Keratinocyte (primary cell): ENCODE measurements around the gene DCAF11. TPM values are rescaled to one million over a fixed set of nuclear protein-coding genes. Genes with fewer than 3 reads are reported as not detected.

Source experiments
- DNase-seq: peaks from one replicate; pipeline ENCODE4 v3.0.0-alpha.2; 2011; ENCODE audit warnings: low read depth, missing footprints, low spot score
- FAIRE-seq: peaks from 2 replicates; lab custom pipeline; 2011; peaks lifted over from hg19 to GRCh38; lab: Jason Lieb, UNC
- H2AFZ ChIP-seq: 2 replicates; pipeline ENCODE4 v1.6.0; 2012; ENCODE audit warnings: low read length, control low read depth, inconsistent platforms; ENCODE audit not compliant: control insufficient read depth
- H3K27ac ChIP-seq: 2 replicates; pipeline ENCODE4 v1.5.1; 2011; ENCODE audit warnings: low read length; ENCODE audit not compliant: control insufficient read depth, insufficient read depth
- H3K27me3 ChIP-seq: 3 replicates; pipeline ENCODE4 v1.6.0; 2011; ENCODE audit warnings: low read length; ENCODE audit not compliant: control insufficient read depth, insufficient read depth; ENCODE audit errors: extremely low read depth
- H3K36me3 ChIP-seq, 2 experiments: 2 replicates in 1 of 2; 3 replicates in 1 of 2; pipeline ENCODE4 v1.5.1; 2011; ENCODE audit warnings: low read length in 2 of 2, mild to moderate bottlenecking in 1 of 2; ENCODE audit not compliant: control insufficient read depth in 2 of 2, insufficient read depth in 2 of 2; ENCODE audit errors: extremely low read depth in 1 of 2
- H3K4me1 ChIP-seq: 3 replicates; pipeline ENCODE4 v1.5.1; 2011; ENCODE audit warnings: low read length; ENCODE audit not compliant: control insufficient read depth, insufficient read depth; ENCODE audit errors: extremely low read depth
- H3K4me2 ChIP-seq: 3 replicates; pipeline ENCODE4 v1.6.0; 2011; ENCODE audit warnings: low read depth, low read length; ENCODE audit not compliant: control insufficient read depth, insufficient read depth; ENCODE audit errors: extremely low read depth
- H3K4me3 ChIP-seq, 3 experiments: fragments of 200-600 bp in 1 of 3; sonication (generic) in 1 of 3; 2 replicates in 2 of 3; 3 replicates in 1 of 3; pipeline ENCODE4 v1.5.1; 2011 to 2016; ENCODE audit warnings: low read length in 3 of 3, mild to moderate bottlenecking in 3 of 3, control low read depth in 2 of 3, inconsistent platforms in 1 of 3, low read depth in 1 of 3, mixed read lengths in 1 of 3, mixed run types in 1 of 3, moderate library complexity in 1 of 3; ENCODE audit not compliant: control insufficient read depth in 2 of 3, insufficient read depth in 2 of 3; ENCODE audit errors: extremely low read depth in 1 of 3
- H3K79me2 ChIP-seq: 2 replicates; pipeline ENCODE4 v1.6.0; 2012; ENCODE audit warnings: low read length; ENCODE audit not compliant: control insufficient read depth, insufficient read depth
- H3K9ac ChIP-seq: 3 replicates; pipeline ENCODE4 v1.6.0; 2011; ENCODE audit warnings: low read length; ENCODE audit not compliant: control insufficient read depth, insufficient read depth; ENCODE audit errors: extremely low read depth
- H3K9me1 ChIP-seq: 3 replicates; pipeline ENCODE4 v1.6.0; 2011; ENCODE audit warnings: low read length; ENCODE audit not compliant: control insufficient read depth, insufficient read depth; ENCODE audit errors: extremely low read depth
- H3K9me3 ChIP-seq: 2 replicates; pipeline ENCODE4 v1.5.1; 2012; ENCODE audit warnings: low read depth, low read length; ENCODE audit not compliant: control insufficient read depth
- H4K20me1 ChIP-seq: 3 replicates; pipeline ENCODE4 v1.6.0; 2011; ENCODE audit warnings: low read length; ENCODE audit not compliant: control insufficient read depth, insufficient read depth; ENCODE audit errors: extremely low read depth
- CTCF ChIP-seq, 3 experiments: IDR thresholded peaks in 1 of 3; conservative IDR thresholded peaks in 1 of 3; optimal IDR thresholded peaks in 1 of 3; 2 replicates in 2 of 3; 3 replicates in 1 of 3; pipeline versions ENCODE3 to v1.5.1; 2011; ENCODE audit warnings: low read length in 3 of 3, mild to moderate bottlenecking in 3 of 3, moderate library complexity in 2 of 3, control low read depth in 1 of 3, inconsistent platforms in 1 of 3; ENCODE audit not compliant: insufficient read depth in 2 of 3; ENCODE audit errors: extremely low read depth in 1 of 3
- EZH2 ChIP-seq: IDR thresholded peaks from one replicate; pipeline ENCODE4 v1.6.1; 2012; ENCODE audit warnings: inconsistent platforms, mild to moderate bottlenecking, low read length, moderate library complexity
- dilution Hi-C: fragments of 300-500 bp; cut with MboI; formaldehyde crosslinking; loops from one replicate; pipeline ENCODE4 v1.7.0; 2020; ENCODE audit warnings: low sequenced_read_pairs; ENCODE audit not compliant: extremely low pct_ligation_motif_present
- polyA plus RNA-seq, 5 experiments: library from polyadenylated mRNA; depleted of rRNA in 3 of 5; stranded (reverse) in 3 of 5; stranded (forward) in 1 of 5; unstranded in 1 of 5; fragments of >200 nt; gene quantifications; 1 replicate in 1 of 5; 2 replicates in 3 of 5; 3 replicates in 1 of 5; pipeline versions ENCODE4 v1.2.1 to v1.2.3, GENCODE V29; 2011 to 2012; ENCODE audit warnings: missing spikeins in 2 of 5, low read depth in 1 of 5, low replicate concordance in 1 of 5

The DCAF11 gene
- polyA plus RNA-seq, 1 donor (not counting 4 experiments of a cell fraction or from before 2014, with no cell fraction given) = 25.9 TPM

GRCh38 chr14:24115422-24116127, 998 bp downstream of the DCAF11 start:
- Histone ChIP-seq H3K36me3 (peaks cover 15 to 27% of the 10 kb centered on the region in 2 experiments), H3K4me2 (peak overlapping the region; percentile 71), H2AFZ (peak overlapping the region; percentile 83), H3K4me3 (peak overlapping the region; percentile 68 to 84 (median 74)), H3K27me3 (no peaks in the 10 kb centered on the region), H3K9me1 (no peaks in the 10 kb centered on the region), H3K9me3 (no peaks in the 10 kb centered on the region), H3K79me2 (no peaks in the 10 kb centered on the region), H3K9ac (peak overlapping the region; percentile 90), H3K27ac (peak overlapping the region; percentile 97), H4K20me1 (no peaks in the 10 kb centered on the region), H3K4me1 (peaks cover 15% of the 10 kb centered on the region)
- TF ChIP-seq EZH2 = no peak
- no peak for TF ChIP-seq CTCF (optimal IDR thresholded peaks at IDR 0.05 in 1 of 3, IDR thresholded peaks at IDR 0.05 in 1 of 3, conservative IDR thresholded peaks at IDR 0.05 in 1 of 3; ENCODE audit: extremely low read depth in 1 of 3, insufficient read depth in 2 of 3, low read length in 3 of 3)
- FAIRE-seq (no peak), DNase-seq (no peak)
- dilution Hi-C loops = no loop called here

GRCh38 chr14:24116128-24116814, 1.7 kb downstream of the DCAF11 start:
- Histone ChIP-seq H3K27ac (no peak overlapping the region), H3K9me3 (no peaks in the 10 kb centered on the region), H3K79me2 (no peaks in the 10 kb centered on the region), H2AFZ (no peak overlapping the region), H4K20me1 (no peaks in the 10 kb centered on the region), H3K4me2 (peak overlapping the region; percentile 71), H3K9ac (peak overlapping the region; percentile 90), H3K9me1 (no peaks in the 10 kb centered on the region), H3K4me3 (peak overlapping the region in 1 of 3 experiments; percentile 74), H3K4me1 (peaks cover 15% of the 10 kb centered on the region), H3K36me3 (peaks cover 19 to 30% of the 10 kb centered on the region in 2 experiments), H3K27me3 (no peaks in the 10 kb centered on the region)
- no peak for TF ChIP-seq EZH2
- no peak for TF ChIP-seq CTCF (optimal IDR thresholded peaks at IDR 0.05 in 1 of 3, IDR thresholded peaks at IDR 0.05 in 1 of 3, conservative IDR thresholded peaks at IDR 0.05 in 1 of 3; ENCODE audit: extremely low read depth in 1 of 3, insufficient read depth in 2 of 3, low read length in 3 of 3)
- no peak for FAIRE-seq
- no peak for DNase-seq
- dilution Hi-C loops = no loop called here
